Tibial artery (tissue), 4 donors: Measurements from ENCODE around the gene FOXRED1.

Experiments used
- DNase-seq, 2 donors: peaks; one replicate each; pipeline ENCODE4 v3.0.0-alpha.2; 2019
- H3K27ac ChIP-seq, 2 donors: fragments of 200-600 bp; sonication (generic) in 1 of 2; 1 replicate in 1 of 2; 2 replicates in 1 of 2; pipeline ENCODE4 v1.5.1; 2018 to 2019; ENCODE audit warnings: mild to moderate bottlenecking in 1 of 2
- H3K27me3 ChIP-seq, 2 donors: fragments of 200-600 bp; sonication (generic) in 1 of 2; one replicate each; pipeline versions ENCODE4 v1.5.1 to v1.6.0; 2016 to 2019
- H3K36me3 ChIP-seq, 3 donors: fragments of 200-600 bp; sonication (generic) in 2 of 3; one replicate each; pipeline ENCODE4 v1.5.1; 2016 to 2019; ENCODE audit warnings: mild to moderate bottlenecking in 2 of 3
- H3K4me1 ChIP-seq, 4 donors: fragments of 200-600 bp; sonication (generic) in 2 of 4; 1 replicate in 3 of 4; 2 replicates in 1 of 4; pipeline ENCODE4 v1.5.1; 2016 to 2019
- H3K4me3 ChIP-seq, 2 donors: fragments of 200-600 bp; sonication (generic) in 1 of 2; 1 replicate in 1 of 2; 2 replicates in 1 of 2; pipeline ENCODE4 v1.5.1; 2018 to 2019; ENCODE audit warnings: mild to moderate bottlenecking in 2 of 2
- H3K9me3 ChIP-seq, 3 donors: fragments of 200-600 bp; sonication (generic) in 1 of 3; one replicate each; pipeline ENCODE4 v1.5.1; 2016 to 2019
- CTCF ChIP-seq, 2 experiments: fragments of 200-600 bp in 1 of 2; fragments of 450-650 bp in 1 of 2; IDR thresholded peaks; one replicate each; pipeline ENCODE4 v1.5.1; 2017 to 2019; ENCODE audit warnings: antibody characterized with exemption in 2 of 2, mild to moderate bottlenecking in 1 of 2, moderate library complexity in 1 of 2
- intact Hi-C: fragments of 100-400 bp; cut with DNase I; formaldehyde crosslinking; loops from one replicate; pipeline ENCODE4 v1.15.0; 2023; ENCODE audit warnings: low total_unique reads

Gene FOXRED1

GRCh38 chr11:126311401-126312291 lies 42.7 kb downstream of the FOXRED1 start:
- no peak for TF ChIP-seq CTCF (IDR thresholded peaks at IDR 0.05)

GRCh38 chr11:126312961-126313360 lies 44.0 kb downstream of the FOXRED1 start:
- H3K27ac ChIP-seq = no peak overlapping the region
- no peaks in the 10 kb centered on the region for H3K27me3 ChIP-seq
- intact Hi-C loops = loop anchor here (5.0 to 10.0 kb wide), 2 partner anchors 102 to 169 kb away; no protein-coding TSS in a partner anchor
- H3K36me3 ChIP-seq = peaks cover 3 to 15% (median 5%) of the 10 kb centered on the region in 3 donors
- no peak for DNase-seq
- peaks cover 0 to 13% (median 10%) of the 10 kb centered on the region in 4 donors for H3K4me1 ChIP-seq
- no peak overlapping the region for H3K4me3 ChIP-seq
- H3K9me3 ChIP-seq = no peaks in the 10 kb centered on the region
- no peak for TF ChIP-seq CTCF (IDR thresholded peaks at IDR 0.05)

More at GRCh38 chr11:126311401-126312291, 42.7 kb downstream of the FOXRED1 start:
- Histone ChIP-seq H3K4me1 (peaks cover 0 to 6% (median 2%) of the 10 kb centered on the region in 4 donors), H3K27me3 (no peaks in the 10 kb centered on the region), H3K9me3 (no peaks in the 10 kb centered on the region), H3K4me3 (no peak overlapping the region), H3K36me3 (peaks cover 3 to 15% (median 5%) of the 10 kb centered on the region in 3 donors), H3K27ac (no peak overlapping the region)
- intact Hi-C loops = loop anchor here (5.0 to 10.0 kb wide), 2 partner anchors 103 to 171 kb away; no protein-coding TSS in a partner anchor
- no peak for DNase-seq

- no peaks in the 10 kb centered on the region for H3K9me3 ChIP-seq
- no peak for TF ChIP-seq CTCF (IDR thresholded peaks at IDR 0.05)
- H3K27me3 ChIP-seq = no peaks in the 10 kb centered on the region
- DNase-seq = no peak
- H3K36me3 ChIP-seq = peaks cover 3 to 8% (median 5%) of the 10 kb centered on the region in 3 donors
- H3K4me3 ChIP-seq = no peak overlapping the region
- intact Hi-C loops = loop anchor here (5.0 to 10.0 kb wide), 2 partner anchors 101 to 168 kb away; no protein-coding TSS in a partner anchor
- no peak overlapping the region for H3K27ac ChIP-seq
- peaks cover 0 to 21% (median 19%) of the 10 kb centered on the region in 4 donors for H3K4me1 ChIP-seq
Measured at GRCh38 chr11:126313826-126314225, 44.9 kb downstream of the FOXRED1 start.

GRCh38 chr11:126317432-126317755 lies 48.4 kb downstream of the FOXRED1 start:
- Histone ChIP-seq H3K4me3 (peak overlapping the region in 1 of 2 donors; percentile 44), H3K9me3 (no peaks in the 10 kb centered on the region), H3K36me3 (peaks cover 0 to 4% (median 0%) of the 10 kb centered on the region in 3 donors), H3K27ac (peak overlapping the region; percentile 80 to 84), H3K4me1 (peaks cover 0 to 23% (median 18%) of the 10 kb centered on the region in 4 donors), H3K27me3 (no peaks in the 10 kb centered on the region)
- intact Hi-C loops = loop anchor here (10.0 kb wide), 1 partner anchor 97 kb away; no protein-coding TSS in a partner anchor
- DNase-seq = no peak
- no peak for TF ChIP-seq CTCF (IDR thresholded peaks at IDR 0.05)

- H3K4me1 ChIP-seq = peaks cover 0 to 23% (median 18%) of the 10 kb centered on the region in 4 donors
- no peaks in the 10 kb centered on the region for H3K9me3 ChIP-seq
- intact Hi-C loops = loop anchor here (10.0 kb wide), 1 partner anchor 97 kb away; no protein-coding TSS in a partner anchor
- TF ChIP-seq CTCF (IDR thresholded peaks at IDR 0.05) = no peak
- H3K36me3 ChIP-seq = peaks cover 0 to under 1% (median 0%) of the 10 kb centered on the region in 3 donors
- peak overlapping the region; percentile 31 to 44 for H3K4me3 ChIP-seq
- H3K27me3 ChIP-seq = no peaks in the 10 kb centered on the region
- peak; percentile 85 for DNase-seq
- peak overlapping the region; percentile 80 to 84 for H3K27ac ChIP-seq
Measured at GRCh38 chr11:126317756-126318573, 49.0 kb downstream of the FOXRED1 start.
